ENCODE measurements around the gene ITPR1.

DNA sequence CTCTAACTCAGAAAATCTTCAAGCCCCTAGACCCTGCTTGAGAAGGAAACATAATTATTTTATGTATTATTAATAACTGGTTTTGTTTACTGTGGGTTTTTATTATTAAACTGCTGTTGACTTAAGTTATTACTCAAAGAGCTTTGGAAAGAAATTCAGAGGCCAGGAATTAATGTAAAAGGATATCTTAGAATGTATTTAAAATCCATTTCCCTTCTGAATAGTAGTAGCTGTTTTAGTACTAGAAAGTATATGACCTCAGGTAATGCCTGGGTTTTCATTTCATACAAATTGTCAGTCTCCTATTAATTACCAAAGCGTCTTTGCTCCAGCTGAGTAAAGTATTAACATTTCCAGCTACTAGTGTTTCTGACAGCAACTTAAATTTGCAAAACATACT lies 223.1 kb downstream of the ITPR1 start:
- TF ChIP-seq, protein P1, sequence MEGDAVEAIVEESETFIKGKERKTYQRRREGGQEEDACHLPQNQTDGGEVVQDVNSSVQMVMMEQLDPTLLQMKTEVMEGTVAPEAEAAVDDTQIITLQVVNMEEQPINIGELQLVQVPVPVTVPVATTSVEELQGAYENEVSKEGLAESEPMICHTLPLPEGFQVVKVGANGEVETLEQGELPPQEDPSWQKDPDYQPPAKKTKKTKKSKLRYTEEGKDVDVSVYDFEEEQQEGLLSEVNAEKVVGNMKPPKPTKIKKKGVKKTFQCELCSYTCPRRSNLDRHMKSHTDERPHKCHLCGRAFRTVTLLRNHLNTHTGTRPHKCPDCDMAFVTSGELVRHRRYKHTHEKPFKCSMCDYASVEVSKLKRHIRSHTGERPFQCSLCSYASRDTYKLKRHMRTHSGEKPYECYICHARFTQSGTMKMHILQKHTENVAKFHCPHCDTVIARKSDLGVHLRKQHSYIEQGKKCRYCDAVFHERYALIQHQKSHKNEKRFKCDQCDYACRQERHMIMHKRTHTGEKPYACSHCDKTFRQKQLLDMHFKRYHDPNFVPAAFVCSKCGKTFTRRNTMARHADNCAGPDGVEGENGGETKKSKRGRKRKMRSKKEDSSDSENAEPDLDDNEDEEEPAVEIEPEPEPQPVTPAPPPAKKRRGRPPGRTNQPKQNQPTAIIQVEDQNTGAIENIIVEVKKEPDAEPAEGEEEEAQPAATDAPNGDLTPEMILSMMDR (IDR thresholded peaks at IDR 0.05), result no peak
- TF ChIP-seq POLR2A (IDR thresholded peaks at IDR 0.05), result no peak
